HepG2 (cell line): Measurements from ENCODE around the gene TAF5. TPM values are rescaled to one million over a fixed set of nuclear protein-coding genes. Genes with fewer than 3 reads are reported as not detected.

ENCODE experiments used
- ATAC-seq: fragments of 200-7000 bp; cut with Tn5 transposase; 3 replicates; pipeline ENCODE4 v1.9.1; 2020; ENCODE audit warnings: mild to moderate bottlenecking, moderate library complexity
- BruUV-seq: library from RNA; stranded (reverse); fragments of 400-500 nt; replicated peaks from 2 replicates; lab custom pipeline; 2021; lab: Mats Ljungman, UMichigan
- CTCF ChIA-PET: fragments of 300-600 bp; formaldehyde crosslinking; extraction: SDS; loops from one replicate; lab custom pipeline; 2021; ENCODE audit warnings: low total read pairs, inconsistent platforms, low intra/inter-chr PET ratio; lab: Yijun Ruan, JAX
- POLR2A ChIA-PET: fragments of 350-600 bp; sonication (Branson Sonifier 250); formaldehyde crosslinking; loops from one replicate; lab custom pipeline; 2020; ENCODE audit warnings: antibody characterized with exemption, inconsistent platforms; lab: Yijun Ruan, JAX
- DNase-seq: peaks from one replicate; pipeline ENCODE4 v3.0.0-alpha.2; 2015; ENCODE audit warnings: low spot score
- FAIRE-seq: peaks from 3 replicates; lab custom pipeline; 2011; peaks lifted over from hg19 to GRCh38; lab: Jason Lieb, UNC
- H2AFZ ChIP-seq: one replicate; pipeline ENCODE4 v1.6.1; 2011; ENCODE audit warnings: low read length, inconsistent platforms
- H3K27ac ChIP-seq: fragments of 300-600 bp; 3 replicates; pipeline ENCODE4 v1.8.0; 2011; ENCODE audit warnings: mixed run types, mild to moderate bottlenecking, mixed read lengths, low read length, inconsistent platforms; ENCODE audit not compliant: insufficient read depth; ENCODE audit errors: extremely low read length
- H3K27me3 ChIP-seq, 2 experiments: fragments of 200-600 bp in 1 of 2; 2 replicates in 1 of 2; 3 replicates in 1 of 2; pipeline versions ENCODE4 v1.6.0 to v1.8.0; 2011; ENCODE audit warnings: low read length in 2 of 2, mild to moderate bottlenecking in 2 of 2, moderate library complexity in 2 of 2, inconsistent platforms in 1 of 2; ENCODE audit not compliant: insufficient read depth in 2 of 2, control insufficient read depth in 1 of 2
- H3K36me3 ChIP-seq, 2 experiments: fragments of 200-600 bp in 1 of 2; replicated peaks in 1 of 2; 2 replicates in 1 of 2; 3 replicates in 1 of 2; pipeline versions ENCODE4 v1.5.1 to v1.8.0; 2011; ENCODE audit warnings: low read length in 2 of 2, inconsistent platforms in 1 of 2; ENCODE audit not compliant: insufficient read depth in 2 of 2, control insufficient read depth in 1 of 2
- H3K4me1 ChIP-seq: 2 replicates; pipeline ENCODE4 v1.5.1; 2012; ENCODE audit warnings: low read length, inconsistent platforms; ENCODE audit not compliant: insufficient read depth
- H3K4me2 ChIP-seq: 2 replicates; pipeline ENCODE4 v1.6.0; 2011; ENCODE audit warnings: low read depth, low read length, inconsistent platforms
- H3K4me3 ChIP-seq, 3 experiments: fragments of 200-600 bp in 1 of 3; sonication (generic), shearing (Covaris generic) in 1 of 3; replicated peaks in 1 of 3; 2 replicates each; pipeline ENCODE4 v1.5.1; 2011 to 2016; ENCODE audit warnings: low read length in 3 of 3, inconsistent platforms in 2 of 3, low read depth in 2 of 3, mild to moderate bottlenecking in 2 of 3, control low read depth in 1 of 3, mixed read lengths in 1 of 3; ENCODE audit not compliant: insufficient read depth in 1 of 3
- H3K79me2 ChIP-seq: one replicate; pipeline ENCODE4 v1.6.1; 2011; ENCODE audit warnings: low read length, inconsistent platforms; ENCODE audit not compliant: insufficient read depth
- H3K9ac ChIP-seq: 2 replicates; pipeline ENCODE4 v1.6.0; 2011; ENCODE audit warnings: mild to moderate bottlenecking, low read depth, low read length, inconsistent platforms; ENCODE audit not compliant: insufficient read depth
- H3K9me3 ChIP-seq: 2 replicates; pipeline ENCODE4 v1.5.1; 2012; ENCODE audit warnings: mild to moderate bottlenecking, low read length
- H4K20me1 ChIP-seq: 2 replicates; pipeline ENCODE4 v1.6.0; 2011; ENCODE audit warnings: inconsistent platforms, mild to moderate bottlenecking, low read length, moderate library complexity; ENCODE audit not compliant: insufficient read depth
- ETV5 ChIP-seq: IDR thresholded peaks from 2 replicates; pipeline ENCODE4 v1.6.1; 2018; ENCODE audit warnings: missing biosample characterization, missing genetic modification reagents, inconsistent platforms, borderline replicate concordance
- FOXM1 ChIP-seq: sonication (generic); formaldehyde crosslinking; IDR thresholded peaks from 2 replicates; pipeline ENCODE4 v1.5.0; 2020; ENCODE audit warnings: missing genetic modification reagents
- SMC3 ChIP-seq: IDR thresholded peaks from 2 replicates; pipeline ENCODE4 v1.6.1; 2011; ENCODE audit warnings: low read length, improper control_type of control experiment
- STAG1 ChIP-seq: sonication (generic); formaldehyde crosslinking; IDR thresholded peaks from 2 replicates; pipeline ENCODE4 v1.4.0; 2020; ENCODE audit warnings: missing genetic modification reagents
- ZNF256 ChIP-seq: sonication (generic); formaldehyde crosslinking; conservative IDR thresholded peaks from 2 replicates; pipeline ENCODE4 v1.4.0; 2020; ENCODE audit warnings: missing genetic modification reagents
- ZNF326 ChIP-seq: sonication (generic); formaldehyde crosslinking; IDR thresholded peaks from 2 replicates; pipeline ENCODE4 v1.4.0; 2020; ENCODE audit warnings: missing genetic modification reagents, borderline replicate concordance
- ZNF333 ChIP-seq: sonication (generic); formaldehyde crosslinking; IDR thresholded peaks from 2 replicates; pipeline ENCODE4 v1.4.0; 2020; ENCODE audit warnings: mild to moderate bottlenecking, missing genetic modification reagents, borderline replicate concordance
- ZNF749 ChIP-seq: sonication (generic); formaldehyde crosslinking; IDR thresholded peaks from 2 replicates; pipeline ENCODE4 v1.8.0; 2022; ENCODE audit warnings: mild to moderate bottlenecking, missing genetic modification reagents, moderate library complexity, borderline replicate concordance
- WGBS: methylation state at CpG from one replicate; pipeline ENCODE4 v1.1.6; 2017; ENCODE audit warnings: low lambda C conversion rate; 5-methylcytosine and 5-hydroxymethylcytosine counted together
- in situ Hi-C: cut with HindIII; loops from 2 replicates; pipeline ENCODE4 v1.10.0; 2017; ENCODE audit warnings: low pct_unique_long_range_greater_than_20kb; ENCODE audit not compliant: extremely low pct_ligation_motif_present
- intact Hi-C: fragments of 100-400 bp; cut with micrococcal nuclease; formaldehyde crosslinking; loops from one replicate; pipeline ENCODE4 v1.10.0; 2022; ENCODE audit not compliant: unreplicated experiment
- polyA plus RNA-seq, 8 experiments: library from polyadenylated mRNA; depleted of rRNA in 3 of 8; stranded (reverse) in 7 of 8; unstranded in 1 of 8; fragments of >200 nt; fragmentation: Illumina TruSeq in 4 of 8; extraction: Trizol in 4 of 8; gene quantifications; 2 replicates each; pipeline versions ENCODE4 v1.2.1 to v1.2.3, GENCODE V29; 2011 to 2016; ENCODE audit warnings: low read depth in 4 of 8, missing spikeins in 1 of 8, mixed read lengths in 1 of 8; ENCODE audit not compliant: insufficient read depth in 1 of 8
- total RNA-seq, 5 experiments: library from RNA; depleted of rRNA; stranded (reverse); fragments of >200 nt; fragmentation: Illumina TruSeq; extraction: Trizol; gene quantifications; 2 replicates each; pipeline ENCODE4 v1.2.3, GENCODE V29; 2016; ENCODE audit warnings: low read depth in 1 of 5
- TF ChIP-seq, protein P1 (sequence below): sonication (generic); formaldehyde crosslinking; IDR thresholded peaks from 2 replicates; pipeline ENCODE4 v1.8.1; 2023; ENCODE audit warnings: mild to moderate bottlenecking, moderate library complexity, missing genetic modification reagents
- TF ChIP-seq, protein P2 (sequence below): sonication (generic); formaldehyde crosslinking; IDR thresholded peaks from 2 replicates; pipeline ENCODE4 v1.5.0; 2020; ENCODE audit warnings: missing genetic modification reagents, mild to moderate bottlenecking, borderline replicate concordance
- TF ChIP-seq, protein P3 (sequence below): sonication (generic); formaldehyde crosslinking; IDR thresholded peaks from 2 replicates; pipeline ENCODE4 v1.5.0; 2020; ENCODE audit warnings: mild to moderate bottlenecking, missing genetic modification reagents, moderate library complexity
- TF ChIP-seq, protein P4 (sequence below): sonication (generic); formaldehyde crosslinking; IDR thresholded peaks from 2 replicates; pipeline ENCODE4 v1.4.0; 2020; ENCODE audit warnings: missing genetic modification reagents

Gene TAF5
- total and polyA plus RNA-seq, 2 of the 13 experiments (the other 11 are each of a cell fraction or from before 2014, with no cell fraction given), result 3.8 to 8.7 TPM

DNA sequence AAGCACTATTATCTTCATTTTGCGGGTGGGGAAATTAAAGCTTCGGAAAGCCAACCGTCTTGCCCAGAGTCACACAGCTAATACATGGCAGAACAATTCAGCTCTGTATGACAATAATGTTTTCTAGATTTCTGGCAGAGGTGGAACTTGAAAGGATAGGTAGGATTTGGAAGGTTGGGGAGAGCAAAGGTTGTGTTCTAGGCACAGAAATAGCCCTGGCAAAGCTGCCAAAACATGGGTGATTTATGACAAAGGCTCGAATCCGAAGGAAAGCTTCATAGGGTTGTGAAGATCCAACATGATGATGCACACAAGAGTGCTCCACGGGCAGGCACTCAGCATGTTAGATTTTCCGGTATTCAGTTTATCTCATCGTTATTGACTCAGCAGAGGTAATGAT, 47.8 kb downstream of the TAF5 start:
- Histone ChIP-seq H3K27ac (no peak overlapping the region), H3K4me2 (no peak overlapping the region), H2AFZ (no peak overlapping the region), H3K27me3 (no peaks in the 10 kb centered on the region), H3K79me2 (no peaks in the 10 kb centered on the region), H3K9ac (no peak overlapping the region), H3K9me3 (no peaks in the 10 kb centered on the region), H3K4me1 (no peaks in the 10 kb centered on the region), H4K20me1 (no peaks in the 10 kb centered on the region), H3K4me3 (no peak overlapping the region), H3K36me3 (peaks cover 59 to 85% of the 10 kb centered on the region in 2 experiments)
- TF ChIP-seq FOXM1 (CRISPR knock-in tag) (no peak), ZNF256 (CRISPR knock-in tag) (no peak), ZNF333 (no peak), ETV5 (CRISPR knock-in tag) (no peak)
- ChIA-PET CTCF (interaction anchor here (1.9 kb wide), 1 partner anchor 66 kb away, joined by 7 read pairs; no protein-coding TSS in a partner anchor), POLR2A (no interaction called here)
- intact Hi-C loops, result no loop called here
- no peak for ATAC-seq
- DNase-seq, result no peak
- no TSS peak for BruUV-seq
- WGBS, result 98% methylated on average over 8 of the region's 8 CpGs
- in situ Hi-C loops, result loop anchor here (5.0 kb wide), 1 partner anchor 67 kb away; no protein-coding TSS in a partner anchor
- FAIRE-seq, result no peak

DNA sequence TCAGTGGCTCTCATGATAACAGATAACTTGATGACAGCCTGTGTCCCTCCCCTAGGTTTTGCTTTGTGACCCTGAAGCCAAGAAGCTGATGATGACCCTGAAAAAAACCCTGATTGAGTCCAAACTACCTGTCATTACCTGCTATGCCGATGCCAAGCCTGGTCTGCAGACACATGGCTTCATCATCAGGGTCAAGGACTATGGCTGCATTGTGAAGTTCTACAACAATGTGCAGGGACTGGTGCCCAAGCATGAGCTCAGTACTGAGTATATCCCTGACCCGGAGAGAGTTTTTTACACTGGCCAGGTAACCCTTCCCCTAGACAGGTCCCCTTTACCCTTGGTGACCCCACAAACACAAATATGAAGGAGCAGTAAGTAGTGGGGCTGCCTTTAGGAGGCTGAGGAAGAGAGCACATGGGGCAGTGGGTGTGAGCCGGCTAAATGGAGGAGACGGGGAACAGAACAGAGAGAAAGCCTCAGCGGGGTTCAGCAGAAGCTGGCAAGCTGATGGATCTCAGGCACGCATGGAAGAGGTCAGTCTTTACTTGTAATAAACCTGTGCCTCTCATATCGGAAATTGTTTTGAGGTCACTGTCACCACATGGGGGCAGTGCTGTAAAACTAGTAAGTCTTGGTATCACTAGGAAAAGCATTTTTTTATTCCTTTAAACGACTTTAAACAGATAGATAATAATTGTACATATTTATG, 48.8 kb downstream of the TAF5 start:
- Histone ChIP-seq H3K4me2 (no peak overlapping the region), H3K4me1 (no peaks in the 10 kb centered on the region), H2AFZ (no peak overlapping the region), H3K9me3 (no peaks in the 10 kb centered on the region), H3K27me3 (no peaks in the 10 kb centered on the region)
- DNase-seq, result peak; percentile 50
- peak; percentile 43; the same call in 1 of the 2 replicates for TF ChIP-seq SMC3
- TF ChIP-seq ZNF326 (CRISPR knock-in tag), result no peak
- no peak for TF ChIP-seq ZNF749 (CRISPR knock-in tag)
- TF ChIP-seq, protein P1, sequence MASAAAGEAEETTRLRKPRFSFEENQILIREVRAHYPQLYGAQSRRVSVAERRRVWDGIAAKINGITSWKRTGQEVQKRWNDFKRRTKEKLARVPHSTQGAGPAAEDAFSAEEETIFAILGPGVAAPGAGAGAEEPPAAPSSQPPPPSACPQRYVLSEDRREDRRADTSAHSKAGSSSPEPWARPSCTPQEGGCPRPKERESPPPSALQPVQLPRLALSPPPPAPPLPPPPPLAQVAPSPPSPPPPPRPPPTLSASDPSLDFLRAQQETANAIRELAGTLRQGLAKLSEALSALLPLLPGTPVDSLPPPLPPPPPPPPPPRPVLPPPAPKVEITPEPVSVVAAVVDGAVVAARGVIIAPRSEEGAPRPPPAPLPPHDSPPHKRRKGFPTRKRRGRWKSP (CRISPR knock-in tag), result no peak
- TF ChIP-seq STAG1 (CRISPR knock-in tag), result peak; percentile 71
- TF ChIP-seq, protein P2, sequence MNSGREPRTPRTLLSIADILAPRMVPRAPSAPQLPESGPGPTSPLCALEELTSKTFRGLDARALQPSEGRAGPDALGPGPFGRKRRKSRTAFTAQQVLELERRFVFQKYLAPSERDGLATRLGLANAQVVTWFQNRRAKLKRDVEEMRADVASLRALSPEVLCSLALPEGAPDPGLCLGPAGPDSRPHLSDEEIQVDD (CRISPR knock-in tag), result no peak
- TF ChIP-seq, protein P3, sequence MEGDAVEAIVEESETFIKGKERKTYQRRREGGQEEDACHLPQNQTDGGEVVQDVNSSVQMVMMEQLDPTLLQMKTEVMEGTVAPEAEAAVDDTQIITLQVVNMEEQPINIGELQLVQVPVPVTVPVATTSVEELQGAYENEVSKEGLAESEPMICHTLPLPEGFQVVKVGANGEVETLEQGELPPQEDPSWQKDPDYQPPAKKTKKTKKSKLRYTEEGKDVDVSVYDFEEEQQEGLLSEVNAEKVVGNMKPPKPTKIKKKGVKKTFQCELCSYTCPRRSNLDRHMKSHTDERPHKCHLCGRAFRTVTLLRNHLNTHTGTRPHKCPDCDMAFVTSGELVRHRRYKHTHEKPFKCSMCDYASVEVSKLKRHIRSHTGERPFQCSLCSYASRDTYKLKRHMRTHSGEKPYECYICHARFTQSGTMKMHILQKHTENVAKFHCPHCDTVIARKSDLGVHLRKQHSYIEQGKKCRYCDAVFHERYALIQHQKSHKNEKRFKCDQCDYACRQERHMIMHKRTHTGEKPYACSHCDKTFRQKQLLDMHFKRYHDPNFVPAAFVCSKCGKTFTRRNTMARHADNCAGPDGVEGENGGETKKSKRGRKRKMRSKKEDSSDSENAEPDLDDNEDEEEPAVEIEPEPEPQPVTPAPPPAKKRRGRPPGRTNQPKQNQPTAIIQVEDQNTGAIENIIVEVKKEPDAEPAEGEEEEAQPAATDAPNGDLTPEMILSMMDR, result peak; percentile 67
- TF ChIP-seq, protein P4, sequence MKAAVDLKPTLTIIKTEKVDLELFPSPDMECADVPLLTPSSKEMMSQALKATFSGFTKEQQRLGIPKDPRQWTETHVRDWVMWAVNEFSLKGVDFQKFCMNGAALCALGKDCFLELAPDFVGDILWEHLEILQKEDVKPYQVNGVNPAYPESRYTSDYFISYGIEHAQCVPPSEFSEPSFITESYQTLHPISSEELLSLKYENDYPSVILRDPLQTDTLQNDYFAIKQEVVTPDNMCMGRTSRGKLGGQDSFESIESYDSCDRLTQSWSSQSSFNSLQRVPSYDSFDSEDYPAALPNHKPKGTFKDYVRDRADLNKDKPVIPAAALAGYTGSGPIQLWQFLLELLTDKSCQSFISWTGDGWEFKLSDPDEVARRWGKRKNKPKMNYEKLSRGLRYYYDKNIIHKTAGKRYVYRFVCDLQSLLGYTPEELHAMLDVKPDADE, result no peak
- TF ChIP-seq, all 625 proteins: peak for 3
- no peak overlapping the region for H3K4me3 ChIP-seq
- WGBS, result 78% methylated on average over 7 of the region's 8 CpGs
- ChIA-PET CTCF (interaction anchor here (0.6 to 1.9 kb wide), 4 partner anchors 65 to 176 kb away, joined by 3 to 14 read pairs (median 6); no protein-coding TSS in a partner anchor), POLR2A (no interaction called here)
- H3K27ac ChIP-seq, result no peak overlapping the region
- in situ Hi-C loops, result loop anchor here (5.0 kb wide), 1 partner anchor 66 kb away; no protein-coding TSS in a partner anchor
- no peak for FAIRE-seq
- peak; percentile 74 for ATAC-seq
- intact Hi-C loops, result loop anchor here (1.0 kb wide), 2 partner anchors 66 to 69 kb away; no protein-coding TSS in a partner anchor
- H3K9ac ChIP-seq, result no peak overlapping the region
- H3K79me2 ChIP-seq, result no peaks in the 10 kb centered on the region
- BruUV-seq, result no TSS peak
- peaks cover 60 to 89% of the 10 kb centered on the region in 2 experiments for H3K36me3 ChIP-seq
- no peaks in the 10 kb centered on the region for H4K20me1 ChIP-seq
